Measurements from ENCODE around the gene ELFN1. TPM values are rescaled to one million over a fixed set of nuclear protein-coding genes. Genes with fewer than 3 reads are reported as not detected.
A peak's percentile ranks its signal among the peaks of the same experiment; 100 is the strongest.

Gene ELFN1
- polyA plus RNA-seq, 4 donors = 0.80 to 2.0 TPM; not detected in 2

GRCh38 chr7:1645071-1645409 is 25.0 kb upstream of the ELFN1 start:
- Histone ChIP-seq H3K4me1 (ENCODE audit: control insufficient read depth in 3 of 3, insufficient read depth in 2 of 3, low read depth in 1 of 3, low read length in 2 of 3) (peaks cover 0 to 4% (median 0%) of the 10 kb centered on the region in 3 donors), H3K9me3 (ENCODE audit: control insufficient read depth in 2 of 2, insufficient read depth in 1 of 2, low read depth in 1 of 2, low read length in 1 of 2) (no peaks in the 10 kb centered on the region), H3K4me3 (ENCODE audit: low read depth in 1 of 3, low read length in 3 of 3) (no peak overlapping the region), H3K27ac (ENCODE audit: low read depth in 1 of 3, low read length in 2 of 3) (no peak overlapping the region), H3K36me3 (ENCODE audit: control insufficient read depth in 3 of 3, insufficient read depth in 2 of 3, low read depth in 1 of 3, low read length in 3 of 3) (no peaks in the 10 kb centered on the region), H3K27me3 (ENCODE audit: control insufficient read depth in 3 of 3, insufficient read depth in 3 of 3, low read length in 3 of 3) (peaks cover 0 to 4% (median 2%) of the 10 kb centered on the region in 3 donors)
- 43 to 78% (median 66%) methylated on average over 11 of the region's 11 CpGs for WGBS, 3 donors
- DNase-seq (no peak), FAIRE-seq (no peak)

- Histone ChIP-seq H3K27me3 (ENCODE audit: control insufficient read depth in 3 of 3, insufficient read depth in 3 of 3, low read length in 3 of 3) (peaks cover 0 to 3% (median 2%) of the 10 kb centered on the region in 3 donors), H3K4me1 (ENCODE audit: control insufficient read depth in 3 of 3, insufficient read depth in 2 of 3, low read depth in 1 of 3, low read length in 2 of 3) (peaks cover 0 to 4% (median 0%) of the 10 kb centered on the region in 3 donors), H3K36me3 (ENCODE audit: control insufficient read depth in 3 of 3, insufficient read depth in 2 of 3, low read depth in 1 of 3, low read length in 3 of 3) (no peaks in the 10 kb centered on the region), H3K27ac (ENCODE audit: low read depth in 1 of 3, low read length in 2 of 3) (no peak overlapping the region), H3K9me3 (ENCODE audit: control insufficient read depth in 2 of 2, insufficient read depth in 1 of 2, low read depth in 1 of 2, low read length in 1 of 2) (no peaks in the 10 kb centered on the region), H3K4me3 (ENCODE audit: low read depth in 1 of 3, low read length in 3 of 3) (no peak overlapping the region)
- FAIRE-seq (no peak), DNase-seq (no peak)
- WGBS, 3 donors = 77 to 82% (median 78%) methylated on average over 11 to 13 of the region's 13 CpGs
Observed at GRCh38 chr7:1645476-1645875, 24.6 kb upstream of the ELFN1 start.

- 66 to 82% (median 70%) methylated on average over 8 of the region's 8 CpGs for WGBS, 3 donors
- FAIRE-seq = no peak
Observed at GRCh38 chr7:1646391-1646790, 23.7 kb upstream of the ELFN1 start.

GRCh38 chr7:1646957-1647891 is 22.9 kb upstream of the ELFN1 start:
- no peak overlapping the region for H3K27ac ChIP-seq (ENCODE audit: low read depth in 1 of 3, low read length in 2 of 3)
- no peak for DNase-seq
- FAIRE-seq = no peak
- WGBS, 3 donors = 73 to 80% (median 79%) methylated on average over 47 to 48 of the region's 48 CpGs
- H3K27me3 ChIP-seq (ENCODE audit: control insufficient read depth in 3 of 3, insufficient read depth in 3 of 3, low read length in 3 of 3) = peaks cover 0 to 2% (median 0%) of the 10 kb centered on the region in 3 donors
- peaks cover 0 to 7% (median 0%) of the 10 kb centered on the region in 3 donors for H3K4me1 ChIP-seq (ENCODE audit: control insufficient read depth in 3 of 3, insufficient read depth in 2 of 3, low read depth in 1 of 3, low read length in 2 of 3)
- no peaks in the 10 kb centered on the region for H3K36me3 ChIP-seq (ENCODE audit: control insufficient read depth in 3 of 3, insufficient read depth in 2 of 3, low read depth in 1 of 3, low read length in 3 of 3)
- H3K9me3 ChIP-seq (ENCODE audit: control insufficient read depth in 2 of 2, insufficient read depth in 1 of 2, low read depth in 1 of 2, low read length in 1 of 2) = no peaks in the 10 kb centered on the region
- no peak overlapping the region for H3K4me3 ChIP-seq (ENCODE audit: low read depth in 1 of 3, low read length in 3 of 3)

More at GRCh38 chr7:1646391-1646790, 23.7 kb upstream of the ELFN1 start:
- no peak overlapping the region for H3K27ac ChIP-seq (ENCODE audit: low read depth in 1 of 3, low read length in 2 of 3)
- no peaks in the 10 kb centered on the region for H3K9me3 ChIP-seq (ENCODE audit: control insufficient read depth in 2 of 2, insufficient read depth in 1 of 2, low read depth in 1 of 2, low read length in 1 of 2)
- no peak overlapping the region for H3K4me3 ChIP-seq (ENCODE audit: low read depth in 1 of 3, low read length in 3 of 3)
- no peak for DNase-seq
- H3K36me3 ChIP-seq (ENCODE audit: control insufficient read depth in 3 of 3, insufficient read depth in 2 of 3, low read depth in 1 of 3, low read length in 3 of 3) = no peaks in the 10 kb centered on the region
- H3K4me1 ChIP-seq (ENCODE audit: control insufficient read depth in 3 of 3, insufficient read depth in 2 of 3, low read depth in 1 of 3, low read length in 2 of 3) = peaks cover 0 to 7% (median 0%) of the 10 kb centered on the region in 3 donors
- H3K27me3 ChIP-seq (ENCODE audit: control insufficient read depth in 3 of 3, insufficient read depth in 3 of 3, low read length in 3 of 3) = peaks cover 0 to 3% (median 2%) of the 10 kb centered on the region in 3 donors

- H3K9me3 ChIP-seq (ENCODE audit: control insufficient read depth in 2 of 2, insufficient read depth in 1 of 2, low read depth in 1 of 2, low read length in 1 of 2) = no peaks in the 10 kb centered on the region
- 40 to 53% (median 41%) methylated on average over 30 to 31 of the region's 31 CpGs for WGBS, 3 donors
- no peak overlapping the region for H3K4me3 ChIP-seq (ENCODE audit: low read depth in 1 of 3, low read length in 3 of 3)
- H3K27ac ChIP-seq (ENCODE audit: low read depth in 1 of 3, low read length in 2 of 3) = no peak overlapping the region
- FAIRE-seq (no peak), DNase-seq (no peak)
- peaks cover 0 to 2% (median 0%) of the 10 kb centered on the region in 3 donors for H3K27me3 ChIP-seq (ENCODE audit: control insufficient read depth in 3 of 3, insufficient read depth in 3 of 3, low read length in 3 of 3)
- H3K36me3 ChIP-seq (ENCODE audit: control insufficient read depth in 3 of 3, insufficient read depth in 2 of 3, low read depth in 1 of 3, low read length in 3 of 3) = no peaks in the 10 kb centered on the region
- peaks cover 0 to 7% (median 0%) of the 10 kb centered on the region in 3 donors for H3K4me1 ChIP-seq (ENCODE audit: control insufficient read depth in 3 of 3, insufficient read depth in 2 of 3, low read depth in 1 of 3, low read length in 2 of 3)
Observed at GRCh38 chr7:1647961-1648672, 22.0 kb upstream of the ELFN1 start.

GRCh38 chr7:1649751-1650326 is 20.2 kb upstream of the ELFN1 start:
- Histone ChIP-seq H3K9me3 (ENCODE audit: control insufficient read depth in 2 of 2, insufficient read depth in 1 of 2, low read depth in 1 of 2, low read length in 1 of 2) (no peaks in the 10 kb centered on the region), H3K27me3 (ENCODE audit: control insufficient read depth in 3 of 3, insufficient read depth in 3 of 3, low read length in 3 of 3) (peaks cover 0 to 2% (median 0%) of the 10 kb centered on the region in 3 donors), H3K4me1 (ENCODE audit: control insufficient read depth in 3 of 3, insufficient read depth in 2 of 3, low read depth in 1 of 3, low read length in 2 of 3) (peaks cover 0 to 4% (median 0%) of the 10 kb centered on the region in 3 donors), H3K27ac (ENCODE audit: low read depth in 1 of 3, low read length in 2 of 3) (no peak overlapping the region), H3K36me3 (ENCODE audit: control insufficient read depth in 3 of 3, insufficient read depth in 2 of 3, low read depth in 1 of 3, low read length in 3 of 3) (no peaks in the 10 kb centered on the region), H3K4me3 (ENCODE audit: low read depth in 1 of 3, low read length in 3 of 3) (no peak overlapping the region)
- FAIRE-seq (no peak), DNase-seq (no peak)
- WGBS, 3 donors = 88 to 92% (median 89%) methylated on average over 9 of the region's 9 CpGs

- no peak overlapping the region for H3K27ac ChIP-seq (ENCODE audit: low read depth in 1 of 3, low read length in 2 of 3)
- peaks cover 0 to 4% (median 0%) of the 10 kb centered on the region in 3 donors for H3K4me1 ChIP-seq (ENCODE audit: control insufficient read depth in 3 of 3, insufficient read depth in 2 of 3, low read depth in 1 of 3, low read length in 2 of 3)
- FAIRE-seq (no peak), DNase-seq (no peak)
- peaks cover 0 to 2% (median 0%) of the 10 kb centered on the region in 3 donors for H3K27me3 ChIP-seq (ENCODE audit: control insufficient read depth in 3 of 3, insufficient read depth in 3 of 3, low read length in 3 of 3)
- WGBS, 3 donors = 71 to 78% (median 75%) methylated on average over 23 of the region's 23 CpGs
- no peaks in the 10 kb centered on the region for H3K9me3 ChIP-seq (ENCODE audit: control insufficient read depth in 2 of 2, insufficient read depth in 1 of 2, low read depth in 1 of 2, low read length in 1 of 2)
- H3K4me3 ChIP-seq (ENCODE audit: low read depth in 1 of 3, low read length in 3 of 3) = no peak overlapping the region
- no peaks in the 10 kb centered on the region for H3K36me3 ChIP-seq (ENCODE audit: control insufficient read depth in 3 of 3, insufficient read depth in 2 of 3, low read depth in 1 of 3, low read length in 3 of 3)
Observed at GRCh38 chr7:1650363-1651030, 19.6 kb upstream of the ELFN1 start.

GRCh38 chr7:1651031-1651446 is 19.0 kb upstream of the ELFN1 start:
- Histone ChIP-seq H3K36me3 (ENCODE audit: control insufficient read depth in 3 of 3, insufficient read depth in 2 of 3, low read depth in 1 of 3, low read length in 3 of 3) (no peaks in the 10 kb centered on the region), H3K9me3 (ENCODE audit: control insufficient read depth in 2 of 2, insufficient read depth in 1 of 2, low read depth in 1 of 2, low read length in 1 of 2) (no peaks in the 10 kb centered on the region), H3K27me3 (ENCODE audit: control insufficient read depth in 3 of 3, insufficient read depth in 3 of 3, low read length in 3 of 3) (peaks cover 0 to 5% (median 0%) of the 10 kb centered on the region in 3 donors), H3K4me3 (ENCODE audit: low read depth in 1 of 3, low read length in 3 of 3) (no peak overlapping the region), H3K4me1 (ENCODE audit: control insufficient read depth in 3 of 3, insufficient read depth in 2 of 3, low read depth in 1 of 3, low read length in 2 of 3) (peaks cover 0 to 4% (median 0%) of the 10 kb centered on the region in 3 donors), H3K27ac (ENCODE audit: low read depth in 1 of 3, low read length in 2 of 3) (no peak overlapping the region)
- peak in 1 of 2 donors; percentile 15 for DNase-seq
- 22 to 63% (median 36%) methylated on average over 13 of the region's 13 CpGs for WGBS, 3 donors
- no peak for FAIRE-seq
